NCI-H2107 treated with DMSO at 0.1 percent for 48 hours (cell line): ENCODE results near the gene CYP2E1.
"Not testable (repeated sequence)": the region's sequence is repeated elsewhere in the genome, so short reads cannot be mapped to it uniquely, and the experiment has no call there.

Experiments used
- DNase-seq: peaks from one replicate; lab custom pipeline; 2025; ENCODE audit not compliant: unreplicated experiment; lab: John Stamatoyannopoulos, UW

Gene CYP2E1

GRCh38 chr10:133528296-133528844, 1.2 kb downstream of the CYP2E1 start:
- DNase-seq, result no peak

GRCh38 chr10:133528845-133529575, 1.8 kb downstream of the CYP2E1 start:
- no peak for DNase-seq

- no peak for DNase-seq
Measured at GRCh38 chr10:133529576-133529946, 2.4 kb downstream of the CYP2E1 start.

GRCh38 chr10:133530506-133530905, 3.3 kb downstream of the CYP2E1 start:
- no peak for DNase-seq

- no peak for DNase-seq
Measured at GRCh38 chr10:133532871-133533270, 5.7 kb downstream of the CYP2E1 start.

GRCh38 chr10:133534417-133534816, 7.3 kb downstream of the CYP2E1 start:
- DNase-seq, result no peak

GRCh38 chr10:133536198-133536597, 9.0 kb downstream of the CYP2E1 start:
- DNase-seq, result no peak

- DNase-seq, result no peak
Measured at GRCh38 chr10:133537546-133538545, 10.7 kb downstream of the CYP2E1 start.

GRCh38 chr10:133541441-133541975, 14.3 kb downstream of the CYP2E1 start:
- not testable (repeated sequence) for DNase-seq

GRCh38 chr10:133544506-133544905, 17.3 kb downstream of the CYP2E1 start:
- DNase-seq, result no peak

- DNase-seq, result no peak
Measured at GRCh38 chr10:133554600-133554999, 27.4 kb downstream of the CYP2E1 start.

GRCh38 chr10:133555521-133555920, 28.4 kb downstream of the CYP2E1 start:
- no peak for DNase-seq

- DNase-seq, result no peak
Measured at GRCh38 chr10:133557381-133557780, 30.2 kb downstream of the CYP2E1 start.

- DNase-seq, result no peak
Measured at GRCh38 chr10:133559216-133559615, 32.1 kb downstream of the CYP2E1 start.

GRCh38 chr10:133564816-133565215, 37.7 kb downstream of the CYP2E1 start:
- no peak for DNase-seq

- DNase-seq, result no peak
Measured at GRCh38 chr10:133565441-133566294, 38.5 kb downstream of the CYP2E1 start, which contains the start of gene SYCE1. Gene SYCE1, minus strand, starts transcription at chr10:133565583. Its CDS starts 54 bp downstream, at chr10:133565529.

GRCh38 chr10:133567119-133567518, 40.0 kb downstream of the CYP2E1 start:
- no peak for DNase-seq

- no peak for DNase-seq
Measured at GRCh38 chr10:133567609-133568286, 40.6 kb downstream of the CYP2E1 start.

GRCh38 chr10:133568287-133568614, 41.1 kb downstream of the CYP2E1 start:
- DNase-seq, result no peak
